NCI-H2196 treated with DMSO at 0.1 percent for 48 hours (cell line): ENCODE measurements around the gene P4HA1.

Experiments
- DNase-seq: peaks from one replicate; lab custom pipeline; 2025; ENCODE audit not compliant: unreplicated experiment; lab: John Stamatoyannopoulos, UW

Gene P4HA1

GRCh38 chr10:72981028-72981881 is 115.4 kb downstream of the P4HA1 start:
- DNase-seq, result no peak

- DNase-seq, result no peak
Observed at GRCh38 chr10:72980348-72980747, 116.3 kb downstream of the P4HA1 start.

GRCh38 chr10:72979709-72980108 is 117.0 kb downstream of the P4HA1 start:
- no peak for DNase-seq

- no peak for DNase-seq
Observed at GRCh38 chr10:72976886-72977285, 119.8 kb downstream of the P4HA1 start.
